Right lobe of liver (tissue), 4 donors: ENCODE results near the gene ATP1A1.

ENCODE experiments used
- CTCF ChIP-seq, 4 donors: fragments of 200-600 bp in 3 of 4; fragments of 450-650 bp in 1 of 4; IDR thresholded peaks; one replicate each; pipeline versions ENCODE4 v1.5.1 to v1.8.0; 2016 to 2022; ENCODE audit warnings: antibody characterized with exemption in 4 of 4, mild to moderate bottlenecking in 2 of 4
- POLR2A ChIP-seq: fragments of 450-650 bp; IDR thresholded peaks from one replicate; pipeline ENCODE4 v1.6.1; 2017; ENCODE audit warnings: antibody characterized with exemption, mild to moderate bottlenecking
- donor health status: DM: no; HTN: no; CAD: no.
- donor health status: DM: no; HTN: no; CAD: no.
- donor health status: DM: no; HTN: yes; CAD: no.

GRCh38 chr1:116325104-116325503 lies 47.9 kb upstream of the ATP1A1 start:
- no peak for TF ChIP-seq CTCF (IDR thresholded peaks at IDR 0.05)
- TF ChIP-seq POLR2A: no peak
